DND-41 (cell line): ENCODE data around the gene AKR7A2.

Experiments used
- EZH2 ChIP-seq: IDR thresholded peaks from 3 replicates; pipeline ENCODE4 v1.6.1; 2012; ENCODE audit warnings: borderline replicate concordance, low read depth, mild to moderate bottlenecking, moderate library complexity, low read length, inconsistent platforms; ENCODE audit not compliant: severe bottlenecking
- TF ChIP-seq, protein P1 (sequence below): IDR thresholded peaks from 2 replicates; pipeline ENCODE4 v1.5.1; 2012; ENCODE audit warnings: borderline replicate concordance, low read length, moderate library complexity, mild to moderate bottlenecking; ENCODE audit not compliant: poor library complexity, severe bottlenecking; ENCODE audit errors: extremely low read depth

DNA sequence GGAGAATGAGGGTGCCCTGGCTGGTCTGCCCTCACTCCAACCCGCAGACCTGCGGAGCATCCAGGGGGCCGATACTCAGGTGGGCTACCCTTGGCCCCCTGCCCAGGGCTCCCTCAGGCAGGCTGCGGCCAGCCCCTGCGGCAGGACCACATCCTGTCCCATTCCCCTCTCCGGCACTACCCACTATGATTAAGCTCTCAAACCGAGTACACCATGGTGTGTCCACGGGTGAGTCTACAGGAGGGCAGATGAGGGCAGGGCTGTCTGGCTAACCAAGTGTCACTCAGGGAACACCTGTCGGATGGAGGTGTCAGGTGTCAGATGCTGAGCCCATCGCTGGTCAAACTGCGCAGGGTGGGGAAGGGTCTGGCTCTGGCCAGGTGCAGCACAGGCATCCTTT lies 47.4 kb upstream of the AKR7A2 start:
- TF ChIP-seq EZH2: no peak
- TF ChIP-seq, protein P1, sequence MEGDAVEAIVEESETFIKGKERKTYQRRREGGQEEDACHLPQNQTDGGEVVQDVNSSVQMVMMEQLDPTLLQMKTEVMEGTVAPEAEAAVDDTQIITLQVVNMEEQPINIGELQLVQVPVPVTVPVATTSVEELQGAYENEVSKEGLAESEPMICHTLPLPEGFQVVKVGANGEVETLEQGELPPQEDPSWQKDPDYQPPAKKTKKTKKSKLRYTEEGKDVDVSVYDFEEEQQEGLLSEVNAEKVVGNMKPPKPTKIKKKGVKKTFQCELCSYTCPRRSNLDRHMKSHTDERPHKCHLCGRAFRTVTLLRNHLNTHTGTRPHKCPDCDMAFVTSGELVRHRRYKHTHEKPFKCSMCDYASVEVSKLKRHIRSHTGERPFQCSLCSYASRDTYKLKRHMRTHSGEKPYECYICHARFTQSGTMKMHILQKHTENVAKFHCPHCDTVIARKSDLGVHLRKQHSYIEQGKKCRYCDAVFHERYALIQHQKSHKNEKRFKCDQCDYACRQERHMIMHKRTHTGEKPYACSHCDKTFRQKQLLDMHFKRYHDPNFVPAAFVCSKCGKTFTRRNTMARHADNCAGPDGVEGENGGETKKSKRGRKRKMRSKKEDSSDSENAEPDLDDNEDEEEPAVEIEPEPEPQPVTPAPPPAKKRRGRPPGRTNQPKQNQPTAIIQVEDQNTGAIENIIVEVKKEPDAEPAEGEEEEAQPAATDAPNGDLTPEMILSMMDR: no peak
